Pons (tissue), 1 donor: ENCODE data around the gene SLC4A8.
"Not testable (repeated sequence)": the region's sequence is repeated elsewhere in the genome, so short reads cannot be mapped to it uniquely, and the experiment has no call there.

Experiments
- DNase-seq: peaks from one replicate; pipeline ENCODE4 v3.0.0-alpha.2; 2016; ENCODE audit warnings: low spot score

SLC4A8 gene

GRCh38 chr12:51480978-51481377 lies 56.3 kb downstream of the SLC4A8 start:
- DNase-seq = no peak

DNA sequence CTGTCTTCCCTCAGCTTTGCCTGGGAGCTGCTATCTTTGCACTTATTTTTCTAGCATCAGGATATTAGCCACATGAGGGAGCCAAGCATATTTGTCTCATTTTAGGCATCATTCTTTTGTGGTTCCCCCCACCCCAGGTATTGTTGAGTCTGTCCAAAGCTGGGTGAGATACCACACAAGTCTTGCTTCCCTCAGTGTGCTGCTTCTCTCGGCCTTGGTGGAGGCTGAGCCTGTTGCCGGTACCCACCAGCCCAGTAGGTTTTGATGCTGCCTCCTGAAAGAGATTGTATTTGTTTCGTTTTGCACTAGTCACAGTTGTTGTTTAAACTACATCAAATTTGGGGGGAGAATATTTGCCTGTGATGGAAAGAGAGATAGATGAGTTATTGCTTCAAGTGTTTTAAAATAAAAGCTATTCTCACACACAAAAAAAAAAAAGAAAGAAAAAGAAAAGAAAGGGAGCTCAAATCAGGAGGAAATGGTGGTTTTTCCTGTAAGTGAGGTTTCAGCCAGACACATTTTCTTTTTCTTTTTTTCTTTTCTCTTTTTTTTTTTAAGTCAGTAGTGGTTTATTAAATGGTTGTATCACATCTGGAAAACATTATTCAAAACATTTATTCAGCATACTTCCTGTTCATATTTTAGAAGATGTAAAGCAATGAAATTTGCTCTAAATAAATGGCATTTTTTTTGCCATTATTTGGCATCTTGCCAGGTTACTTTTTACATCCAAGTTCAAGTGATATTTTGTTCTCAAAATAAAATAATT lies 58.5 kb downstream of the SLC4A8 start:
- DNase-seq = no peak

GRCh38 chr12:51484119-51484518 lies 59.5 kb downstream of the SLC4A8 start:
- no peak for DNase-seq

- no peak for DNase-seq
These were observed 63.6 kb downstream of the SLC4A8 start for GRCh38 chr12:51488281-51488680.

DNA sequence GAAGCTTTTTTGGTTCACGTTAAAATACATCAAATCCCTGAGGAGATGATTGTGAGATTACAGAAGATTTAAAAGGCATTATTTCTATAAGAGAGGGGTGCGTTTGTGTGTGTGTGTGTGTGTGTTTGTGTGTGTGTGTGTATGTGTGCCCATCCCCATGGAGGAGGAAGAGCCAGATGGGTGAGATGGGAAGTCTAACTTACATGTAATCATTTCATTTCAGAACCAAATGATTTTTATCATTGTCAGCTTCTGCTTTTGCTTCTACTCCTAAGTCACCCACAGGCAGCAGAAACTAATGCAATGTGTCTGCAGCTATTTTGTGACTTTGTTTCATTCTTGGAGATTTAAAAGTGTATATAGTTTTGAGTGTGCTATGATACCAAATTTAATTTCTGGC lies 68.7 kb downstream of the SLC4A8 start:
- DNase-seq = no peak

DNA sequence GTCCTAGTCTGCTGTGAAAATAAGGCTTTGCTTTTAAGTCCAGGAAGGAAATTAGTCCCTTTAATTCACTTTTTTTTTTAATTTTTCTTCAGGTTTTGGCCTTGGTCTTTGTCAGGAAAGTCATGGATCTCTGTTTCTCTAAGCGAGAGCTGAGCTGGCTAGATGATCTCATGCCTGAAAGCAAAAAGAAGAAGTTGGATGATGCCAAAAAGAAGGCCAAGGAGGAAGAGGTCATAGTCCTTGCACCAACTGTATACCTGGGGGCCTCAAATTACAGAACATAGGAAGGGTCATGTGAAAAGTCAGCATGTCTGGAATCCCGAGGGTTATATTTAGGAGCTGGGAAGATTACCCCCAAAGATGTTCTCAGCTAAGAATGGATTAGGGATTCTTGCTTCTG lies 72.3 kb downstream of the SLC4A8 start:
- peak; percentile 47 for DNase-seq

GRCh38 chr12:51504851-51505250 lies 80.2 kb downstream of the SLC4A8 start:
- no peak for DNase-seq

DNA sequence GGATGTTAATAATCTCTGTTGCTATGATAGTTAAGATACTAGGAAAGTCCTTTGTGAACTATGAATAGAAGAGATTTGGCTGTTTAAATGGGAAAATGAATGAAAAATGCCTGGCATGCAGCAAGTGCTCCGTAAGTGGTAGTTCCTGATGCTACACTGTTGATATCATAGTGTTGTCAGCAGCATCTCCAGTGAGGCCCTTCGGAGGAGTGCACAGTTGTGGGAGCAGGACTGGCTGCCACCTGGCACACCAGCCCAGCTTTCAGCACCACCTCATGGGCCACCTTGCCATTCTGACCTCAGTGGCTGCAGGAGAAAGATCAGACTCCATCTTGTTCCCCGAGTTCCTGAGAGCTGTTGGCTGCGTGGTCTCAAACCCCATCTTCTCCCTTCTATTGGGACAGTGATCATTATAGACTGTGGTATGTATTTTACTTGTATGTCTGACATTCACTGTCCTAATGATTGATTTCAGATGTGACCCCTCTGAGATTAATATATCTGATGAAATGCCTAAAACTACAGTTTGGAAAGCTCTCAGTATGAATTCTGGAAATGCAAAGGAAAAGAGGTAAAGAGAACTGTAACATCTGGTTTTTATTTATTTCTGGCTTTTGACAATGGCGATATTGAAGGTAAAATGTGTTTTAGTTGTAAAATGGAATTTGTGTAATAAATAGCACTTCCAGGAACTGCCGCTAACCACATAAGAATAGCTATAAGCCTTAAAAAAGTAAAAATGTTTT lies 80.9 kb downstream of the SLC4A8 start:
- no peak for DNase-seq

- no peak for DNase-seq
These were observed 82.5 kb downstream of the SLC4A8 start for GRCh38 chr12:51507178-51507577.

- no peak for DNase-seq
These were observed 83.7 kb downstream of the SLC4A8 start for GRCh38 chr12:51508285-51508684.

DNA sequence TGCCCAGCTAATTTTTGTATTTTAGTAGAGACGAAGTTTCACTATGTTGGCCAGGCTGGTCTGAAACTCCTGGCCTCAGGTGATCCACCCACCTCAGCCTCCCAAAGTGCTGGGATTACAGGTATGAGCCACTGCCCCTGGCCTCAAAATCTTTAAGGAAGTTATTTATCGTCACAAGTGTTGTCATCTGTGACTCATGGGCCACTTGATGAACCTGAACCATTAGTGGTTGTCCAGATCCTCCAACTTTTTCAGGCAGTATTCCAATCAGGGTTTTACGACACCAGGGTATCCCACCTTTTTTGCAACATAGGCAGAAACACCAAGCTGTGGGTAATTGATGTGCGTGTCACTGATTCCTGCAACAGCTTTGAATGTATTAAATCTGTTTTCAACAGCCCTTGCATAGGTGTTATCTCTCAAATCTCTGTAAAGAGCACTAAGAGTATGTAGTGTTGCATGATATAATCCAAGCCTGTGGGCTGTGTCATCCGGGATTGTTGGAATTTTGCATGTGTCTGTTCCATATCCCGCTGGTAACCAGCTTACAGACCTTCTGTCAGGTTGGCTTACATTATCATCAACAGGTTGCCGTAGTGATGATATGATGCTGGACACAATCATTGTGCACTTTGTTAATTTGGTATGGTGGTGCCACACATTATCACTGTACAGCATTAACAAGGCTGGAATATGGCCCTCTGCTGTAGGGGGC lies 87.1 kb downstream of the SLC4A8 start:
- no peak for DNase-seq

- DNase-seq = no peak
These were observed 87.8 kb downstream of the SLC4A8 start for GRCh38 chr12:51512438-51512837.

GRCh38 chr12:51515037-51515436 lies 90.4 kb downstream of the SLC4A8 start:
- DNase-seq = not testable (repeated sequence)

GRCh38 chr12:51517316-51517715 lies 92.7 kb downstream of the SLC4A8 start:
- no peak for DNase-seq

GRCh38 chr12:51517800-51518199 lies 93.2 kb downstream of the SLC4A8 start:
- DNase-seq = no peak

- DNase-seq = no peak
These were observed 95.1 kb downstream of the SLC4A8 start for GRCh38 chr12:51519755-51520154.

DNA sequence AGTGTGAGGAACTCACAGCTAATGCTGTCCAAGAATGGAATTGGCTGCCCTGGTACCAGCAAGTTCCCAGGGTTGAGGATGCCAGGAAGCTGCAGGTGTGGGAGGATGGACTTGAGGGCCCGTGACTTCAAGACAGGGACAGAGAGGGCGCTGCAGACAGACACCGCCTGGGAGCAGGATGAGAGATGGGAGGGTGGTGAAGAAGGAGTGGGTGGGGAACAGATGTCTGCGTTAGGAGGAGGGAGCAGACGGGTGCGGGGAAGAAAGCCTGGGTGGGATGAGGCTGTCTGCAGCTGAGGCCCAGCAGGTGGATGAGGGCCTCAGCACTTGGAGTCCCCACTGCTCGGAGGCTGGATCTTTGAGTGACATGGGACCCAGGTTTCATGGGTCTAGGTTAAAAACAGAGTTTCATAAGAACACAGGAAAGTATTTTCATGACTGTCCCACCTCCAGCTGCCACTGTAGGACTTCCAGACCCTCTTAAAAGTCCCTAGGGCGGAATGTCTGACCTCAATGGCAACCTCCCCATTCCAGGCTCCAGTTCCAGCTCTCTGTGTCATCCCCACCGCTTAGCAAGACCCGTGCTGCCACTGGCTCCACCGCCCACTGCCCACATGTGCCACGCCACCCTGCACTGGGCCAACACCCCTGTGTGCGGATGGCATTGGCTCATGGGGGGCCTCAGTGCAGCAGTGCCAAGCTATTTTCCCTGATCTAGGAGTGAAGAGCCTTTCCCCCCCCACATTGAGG lies 96.1 kb downstream of the SLC4A8 start:
- DNase-seq = no peak

DNA sequence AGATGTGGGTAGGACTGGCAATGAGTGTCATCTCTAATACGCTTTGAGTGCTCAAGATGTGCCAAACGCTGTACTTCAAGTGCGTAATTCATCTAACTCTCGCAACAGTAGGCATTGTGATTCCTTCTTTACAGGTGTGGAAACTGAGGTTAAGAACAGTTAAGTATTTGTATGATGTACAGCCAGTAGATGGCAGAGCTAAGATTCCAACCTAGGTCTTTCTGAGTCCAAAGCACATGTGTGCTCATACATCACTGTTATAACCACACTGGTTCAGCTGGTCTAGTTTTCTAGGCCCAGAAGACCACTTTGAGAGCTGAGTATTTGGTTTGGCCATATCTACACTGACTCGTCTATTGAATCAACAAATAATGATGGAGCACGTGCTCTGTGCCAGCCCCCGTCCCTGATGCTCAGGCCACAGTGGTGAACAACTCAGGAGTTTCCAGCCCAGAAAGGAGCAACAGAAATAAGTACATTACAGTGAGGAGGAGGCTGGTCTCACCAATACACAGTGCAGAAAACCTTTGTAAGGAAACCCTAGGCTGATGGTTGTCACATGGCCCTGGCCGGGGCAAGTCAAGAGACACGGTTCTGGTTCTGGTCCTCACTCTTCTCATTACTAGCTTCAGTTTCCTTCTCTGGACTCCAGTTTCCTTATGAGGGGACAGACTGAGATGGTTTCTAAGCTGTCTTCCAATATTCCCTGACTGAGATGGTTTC lies 97.1 kb downstream of the SLC4A8 start:
- DNase-seq = no peak

GRCh38 chr12:51522696-51523095 lies 98.1 kb downstream of the SLC4A8 start:
- DNase-seq = no peak

- no peak for DNase-seq
These were observed 99.8 kb downstream of the SLC4A8 start for GRCh38 chr12:51524386-51524901.

DNA sequence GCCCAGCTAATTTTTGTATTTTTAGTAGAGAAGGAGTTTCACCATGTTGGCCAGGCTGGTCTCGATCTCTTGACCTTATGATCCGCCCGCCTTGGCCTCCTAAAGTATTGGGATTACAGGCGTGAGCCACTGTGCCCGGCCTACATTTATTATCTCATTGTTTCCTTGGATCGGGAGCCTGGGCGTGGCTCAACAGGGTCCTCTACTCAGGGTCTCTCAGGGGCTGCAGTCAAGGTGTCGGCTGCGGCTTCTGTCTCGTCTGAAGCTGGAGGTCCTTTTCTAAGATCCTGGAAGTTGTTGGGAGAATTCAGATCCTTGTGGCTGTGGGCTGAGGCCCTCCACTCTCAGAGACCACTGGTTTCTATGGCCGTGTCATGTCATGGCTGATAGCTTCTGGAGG lies 100.9 kb downstream of the SLC4A8 start:
- DNase-seq = no peak
